GM21723 (cell line): Measurements from ENCODE around the gene NGFR.
"Not testable (repeated sequence)": the region's sequence is repeated elsewhere in the genome, so short reads cannot be mapped to it uniquely, and the experiment has no call there.

Experiments
- ATAC-seq: cut with Tn5 transposase; IDR thresholded peaks from one replicate; pipeline ENCODE4 v1.9.1; 2021; ENCODE audit warnings: mild to moderate bottlenecking, moderate library complexity; ENCODE audit not compliant: unreplicated experiment

NGFR gene

DNA sequence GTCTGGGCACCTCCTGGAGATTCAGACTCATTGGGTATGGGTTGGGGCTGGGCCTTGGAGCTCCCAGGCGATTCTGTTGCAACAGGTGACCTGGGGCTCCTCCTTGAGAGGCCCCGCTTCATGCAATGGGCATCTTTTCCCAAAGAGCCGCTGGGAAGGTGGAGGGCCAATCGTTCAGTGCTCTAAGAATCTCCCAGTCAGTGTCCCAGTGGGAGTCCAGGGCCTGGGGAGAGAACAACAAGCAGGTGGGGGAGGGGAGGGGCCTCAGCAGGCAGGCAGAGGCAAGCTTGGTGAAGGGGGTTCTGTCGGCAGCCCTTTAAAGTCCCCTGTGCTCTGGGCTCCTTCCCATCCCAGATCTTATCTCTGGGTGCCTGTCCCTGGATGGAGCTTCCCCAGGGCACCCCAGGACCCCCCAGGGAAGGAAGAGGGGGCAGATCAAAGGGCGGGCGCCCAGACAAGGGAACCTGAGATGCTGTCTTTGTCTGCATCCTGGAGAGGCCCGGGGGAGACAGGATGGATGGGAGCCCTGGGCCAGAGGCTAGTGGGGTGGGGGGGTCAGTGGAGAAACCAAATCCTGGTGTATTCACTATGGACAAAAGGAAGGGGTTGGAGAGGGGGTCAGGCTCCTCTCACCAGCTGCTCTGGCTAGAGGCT lies 50.0 kb downstream of the NGFR start:
- no peak for ATAC-seq

- no peak for ATAC-seq
Measured at GRCh38 chr17:49545806-49546545, 50.9 kb downstream of the NGFR start.

GRCh38 chr17:49546546-49547535 lies 51.7 kb downstream of the NGFR start:
- no peak for ATAC-seq

- ATAC-seq, result no peak
Measured at GRCh38 chr17:49547566-49547965, 52.5 kb downstream of the NGFR start.

DNA sequence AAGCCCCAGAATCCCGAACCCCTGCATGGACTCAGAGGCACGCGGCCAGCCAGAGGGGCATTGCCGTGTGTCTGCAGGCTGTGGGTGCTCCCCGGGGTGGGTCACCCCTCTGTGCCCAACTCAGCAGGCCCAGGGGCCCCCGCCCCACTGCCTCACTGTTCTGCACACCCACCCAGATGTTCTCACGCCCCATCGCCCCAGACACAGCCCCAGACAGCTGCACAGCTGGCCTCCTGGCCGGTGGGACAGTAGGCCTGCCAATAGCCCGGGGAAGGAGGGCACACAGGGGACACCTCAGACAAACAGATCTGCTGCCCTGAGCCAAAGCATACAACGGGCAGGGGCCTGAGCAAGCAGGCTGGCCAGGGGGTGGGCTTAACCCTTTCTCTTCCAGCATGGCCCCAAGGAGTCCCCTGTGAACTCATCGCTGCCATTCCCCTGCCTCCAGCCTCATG lies 53.0 kb downstream of the NGFR start:
- ATAC-seq, result no peak

DNA sequence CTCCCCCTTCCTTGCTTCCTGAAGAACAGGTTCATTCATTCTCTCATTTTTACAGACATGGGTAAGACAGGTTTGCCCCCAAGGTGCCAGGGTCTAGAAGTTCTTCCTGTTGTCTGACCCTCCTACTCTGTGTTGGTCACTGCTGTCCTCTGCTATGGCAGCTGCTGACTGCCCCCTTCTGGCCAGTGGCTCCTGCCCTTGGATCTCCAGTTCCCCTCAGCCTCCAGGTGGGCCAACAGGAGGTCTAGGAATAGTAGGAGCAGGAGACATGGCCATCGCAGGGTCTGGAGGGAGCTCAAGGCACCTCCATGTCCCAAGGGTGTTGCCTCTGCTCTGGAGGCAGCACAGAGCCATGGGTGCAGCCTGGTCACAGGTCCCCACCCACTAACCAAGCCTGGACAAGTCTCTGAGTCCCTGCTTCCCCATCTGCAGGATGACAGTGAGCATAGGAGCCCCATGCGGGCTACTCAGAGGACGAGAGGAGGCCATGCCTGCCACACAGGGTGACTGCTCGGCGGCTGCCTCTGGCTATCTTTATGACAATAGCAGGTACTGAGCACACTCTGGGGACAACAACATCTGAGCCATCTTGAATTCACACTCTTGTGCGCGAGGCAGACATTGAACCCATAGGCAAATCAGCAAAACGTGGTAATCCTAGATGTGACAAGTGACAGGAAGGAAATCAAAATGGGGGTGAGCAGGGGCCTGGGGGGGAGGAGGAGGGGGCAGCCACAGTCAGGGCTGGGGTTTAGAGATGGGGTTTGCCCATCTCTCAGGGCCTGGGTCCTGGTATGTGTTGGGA lies 53.6 kb downstream of the NGFR start:
- no peak for ATAC-seq

DNA sequence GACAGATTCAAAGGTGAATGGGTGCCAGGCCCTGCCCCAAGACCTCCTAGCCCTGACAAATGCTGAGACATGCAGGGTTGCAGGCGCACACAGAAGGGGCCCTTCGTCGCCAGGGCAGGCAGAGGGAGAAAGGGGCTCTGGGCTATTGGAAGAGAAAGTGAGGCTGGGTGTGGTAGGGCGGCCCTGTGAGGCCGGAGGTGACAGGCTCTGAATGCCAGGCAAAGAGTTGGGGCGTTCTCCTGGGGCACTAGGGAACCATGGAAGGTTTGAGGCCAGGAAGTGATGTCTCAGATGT lies 54.2 kb downstream of the NGFR start:
- no peak for ATAC-seq

- ATAC-seq, result no peak
Measured at GRCh38 chr17:49549691-49550678, 54.9 kb downstream of the NGFR start.

GRCh38 chr17:49550764-49551163 lies 55.7 kb downstream of the NGFR start:
- ATAC-seq, result not testable (repeated sequence)

- no peak for ATAC-seq
Measured at GRCh38 chr17:49551221-49552069, 56.4 kb downstream of the NGFR start.

- ATAC-seq, result no peak
Measured at GRCh38 chr17:49552070-49552751, 57.1 kb downstream of the NGFR start.

DNA sequence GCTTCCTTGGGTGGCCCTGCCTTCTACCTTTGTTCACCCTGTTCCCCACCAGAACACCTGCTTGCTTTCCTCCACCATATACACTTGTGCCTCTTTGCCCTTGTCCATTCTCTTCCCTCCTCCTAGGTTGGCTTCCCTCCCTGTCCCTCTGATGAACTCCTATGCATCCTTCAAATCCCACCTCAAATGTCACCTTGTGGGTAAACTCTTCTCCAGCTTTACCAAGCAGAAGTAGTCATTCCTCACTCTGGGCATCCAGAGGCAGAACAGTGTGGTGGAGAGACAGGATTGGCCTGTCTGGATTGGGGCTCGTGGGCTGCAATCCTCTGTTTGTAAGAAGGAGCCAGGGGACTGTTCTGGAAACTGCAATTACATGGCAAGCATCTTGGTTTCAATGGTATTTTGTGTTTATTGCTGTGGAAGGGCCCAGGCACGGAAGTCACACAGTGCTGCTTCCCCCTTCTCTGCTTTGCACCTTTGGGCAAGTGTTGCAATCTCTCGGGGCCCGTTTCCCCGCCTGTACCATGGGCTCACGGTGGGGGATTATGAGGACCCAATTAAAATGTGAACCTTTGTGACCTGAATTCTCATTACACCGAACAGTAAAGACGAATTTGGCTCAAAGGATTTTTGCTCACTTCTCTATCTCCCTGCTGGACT lies 58.7 kb downstream of the NGFR start:
- ATAC-seq, result no peak

DNA sequence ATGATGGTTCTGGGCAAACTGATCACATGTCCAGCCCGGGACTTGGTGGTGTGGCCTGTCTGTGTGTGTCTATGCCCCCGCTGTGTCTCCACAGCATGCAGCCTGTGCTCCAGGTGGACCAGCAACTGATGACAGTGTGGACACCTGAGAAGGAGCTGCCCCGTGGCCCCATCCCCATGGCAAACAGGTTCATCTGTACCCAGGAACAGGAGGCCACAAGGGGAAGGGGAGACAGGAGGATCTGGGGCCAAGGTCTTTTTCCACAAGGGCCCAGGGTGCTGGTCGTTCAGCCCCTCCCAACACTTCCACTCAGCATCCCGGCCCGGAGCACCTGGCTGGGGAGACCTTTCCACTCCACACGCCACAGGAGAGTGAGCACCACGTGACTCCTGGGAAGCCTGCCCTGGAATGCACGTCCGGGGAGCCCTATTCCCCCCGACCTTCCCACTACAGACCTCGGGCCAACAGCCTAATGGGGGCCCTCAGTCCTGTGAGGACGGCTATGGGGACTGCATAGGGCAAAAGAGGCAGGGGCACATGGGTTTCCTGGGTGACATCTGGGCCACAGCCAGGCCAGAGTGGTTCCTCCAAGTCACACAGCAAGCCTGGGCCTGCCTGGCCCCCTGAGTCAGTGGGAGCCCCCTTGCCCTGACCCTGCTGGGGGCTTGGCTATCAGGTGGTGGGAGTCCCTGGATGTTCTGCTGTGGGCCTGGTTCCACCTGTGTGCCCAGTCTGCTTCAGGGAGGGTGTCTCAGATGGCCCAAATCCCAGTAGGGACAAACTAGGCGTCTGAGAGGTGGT lies 59.8 kb downstream of the NGFR start:
- ATAC-seq, result no peak

DNA sequence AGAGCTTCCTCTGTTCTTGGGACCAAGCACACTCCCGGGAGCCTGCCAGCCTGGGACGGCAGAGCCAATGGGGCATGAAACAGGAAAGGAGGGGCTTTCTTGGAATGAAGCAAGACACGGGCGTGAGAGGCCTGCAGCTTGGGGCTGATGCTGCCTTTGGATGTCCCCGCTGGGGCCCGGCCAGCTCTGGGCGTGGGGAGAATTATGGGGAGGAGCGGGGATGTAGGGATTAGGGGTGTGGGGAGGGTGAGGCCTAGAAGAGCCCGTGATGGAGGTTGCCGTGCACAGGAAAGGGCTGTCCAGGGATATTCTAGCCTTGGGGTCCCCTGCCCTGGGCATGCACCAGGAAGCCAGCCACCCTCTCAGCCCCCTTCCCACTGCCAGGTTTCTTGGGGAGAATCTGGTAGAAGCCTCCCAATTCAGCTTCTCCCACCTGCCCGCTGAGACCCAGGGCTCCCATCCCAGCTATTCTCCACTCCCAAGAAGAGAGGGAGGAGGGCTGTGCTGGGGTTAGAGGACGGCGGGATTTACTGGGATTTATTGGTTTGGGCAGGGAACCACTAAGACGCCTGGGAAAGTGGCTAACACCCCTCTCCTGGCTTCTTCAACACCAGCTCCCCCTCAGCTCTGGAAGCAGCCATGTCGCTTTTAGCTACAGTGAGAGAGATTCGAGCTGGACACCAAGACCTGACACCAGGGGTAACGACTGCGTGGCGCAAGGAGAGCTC lies 60.6 kb downstream of the NGFR start:
- ATAC-seq, result no peak

- ATAC-seq, result no peak
Measured at GRCh38 chr17:49556223-49556943, 61.3 kb downstream of the NGFR start.
